ENCODE measurements around the gene EMC7.
A peak's percentile ranks its signal among the peaks of the same experiment; 100 is the strongest.

The EMC7 gene

GRCh38 chr15:34064438-34064837, 37.2 kb downstream of the EMC7 start:
- DNase-seq: no peak
- TF ChIP-seq GATA1 (IDR thresholded peaks at IDR 0.05; ENCODE audit: low read depth, low read length) (no peak), POLR2A (IDR thresholded peaks at IDR 0.05; ENCODE audit: low read length) (no peak)

GRCh38 chr15:34059946-34060345, 41.7 kb downstream of the EMC7 start:
- DNase-seq: no peak
- TF ChIP-seq GATA1 (IDR thresholded peaks at IDR 0.05; ENCODE audit: low read depth, low read length) (no peak), POLR2A (IDR thresholded peaks at IDR 0.05; ENCODE audit: low read length) (no peak)

GRCh38 chr15:34059476-34059875, 42.2 kb downstream of the EMC7 start:
- no peak for DNase-seq
- TF ChIP-seq GATA1 (IDR thresholded peaks at IDR 0.05; ENCODE audit: low read depth, low read length): no peak

GRCh38 chr15:34056911-34057310, 44.8 kb downstream of the EMC7 start:
- DNase-seq: no peak
- TF ChIP-seq GATA1 (IDR thresholded peaks at IDR 0.05; ENCODE audit: low read depth, low read length) (no peak), POLR2A (IDR thresholded peaks at IDR 0.05; ENCODE audit: low read length) (no peak)

GRCh38 chr15:34055868-34056595, 45.6 kb downstream of the EMC7 start:
- no peak for DNase-seq
- TF ChIP-seq POLR2A (IDR thresholded peaks at IDR 0.05; ENCODE audit: low read length) (no peak), GATA1 (IDR thresholded peaks at IDR 0.05; ENCODE audit: low read depth, low read length) (no peak)

GRCh38 chr15:34054081-34054707, 47.5 kb downstream of the EMC7 start:
- no peak for TF ChIP-seq GATA1 (IDR thresholded peaks at IDR 0.05; ENCODE audit: low read depth, low read length)
- no peak for DNase-seq

GRCh38 chr15:34050385-34050784, 51.3 kb downstream of the EMC7 start:
- DNase-seq: peak in 1 of 2 experiments; percentile 9

- DNase-seq: no peak
- no peak for TF ChIP-seq POLR2A (IDR thresholded peaks at IDR 0.05; ENCODE audit: low read length)
- TF ChIP-seq GATA1 (IDR thresholded peaks at IDR 0.05; ENCODE audit: low read depth, low read length): no peak
Observed at GRCh38 chr15:34049112-34049511, 52.5 kb downstream of the EMC7 start.

- TF ChIP-seq POLR2A (IDR thresholded peaks at IDR 0.05; ENCODE audit: low read length): no peak
- no peak for TF ChIP-seq GATA1 (IDR thresholded peaks at IDR 0.05; ENCODE audit: low read depth, low read length)
- DNase-seq: no peak
Observed at GRCh38 chr15:34047893-34048775, 53.5 kb downstream of the EMC7 start.

- TF ChIP-seq GATA1 (IDR thresholded peaks at IDR 0.05; ENCODE audit: low read depth, low read length): no peak
- no peak for TF ChIP-seq POLR2A (IDR thresholded peaks at IDR 0.05; ENCODE audit: low read length)
- no peak for DNase-seq
Observed at GRCh38 chr15:34046471-34047145, 55.1 kb downstream of the EMC7 start.

GRCh38 chr15:34043813-34044212, 57.8 kb downstream of the EMC7 start:
- no peak for TF ChIP-seq POLR2A (IDR thresholded peaks at IDR 0.05; ENCODE audit: low read length)
- no peak for TF ChIP-seq GATA1 (IDR thresholded peaks at IDR 0.05; ENCODE audit: low read depth, low read length)

GRCh38 chr15:34043391-34043790, 58.3 kb downstream of the EMC7 start:
- no peak for DNase-seq
- no peak for TF ChIP-seq POLR2A (IDR thresholded peaks at IDR 0.05; ENCODE audit: low read length)
- no peak for TF ChIP-seq GATA1 (IDR thresholded peaks at IDR 0.05; ENCODE audit: low read depth, low read length)

More at GRCh38 chr15:34043813-34044212, 57.8 kb downstream of the EMC7 start:
- DNase-seq: no peak

GRCh38 chr15:34039790-34040113, 61.9 kb downstream of the EMC7 start:
- DNase-seq: peak in 1 of 2 experiments; percentile 41
- TF ChIP-seq GATA1 (IDR thresholded peaks at IDR 0.05; ENCODE audit: low read depth, low read length) (no peak), POLR2A (IDR thresholded peaks at IDR 0.05; ENCODE audit: low read length) (no peak)
